Endothelial cell of umbilical vein (primary cell): ENCODE data around the gene PARP16. TPM values are rescaled to one million over a fixed set of nuclear protein-coding genes. Genes with fewer than 3 reads are reported as not detected.

ENCODE experiments used
- BruUV-seq: library from RNA; stranded (reverse); fragments of 400-500 nt; replicated peaks from 2 replicates; lab custom pipeline; 2021; lab: Mats Ljungman, UMichigan
- CTCF ChIA-PET: fragments of 300-600, 350-600 bp; sonication (Branson Sonifier 250); formaldehyde crosslinking; loops from one replicate; lab custom pipeline; 2021; ENCODE audit warnings: antibody characterized with exemption, inconsistent platforms; lab: Charles Lee
- POLR2A ChIA-PET: fragments of 300-600, 350-600 bp; sonication (Branson Sonifier 250); formaldehyde crosslinking; loops from one replicate; lab custom pipeline; 2021; ENCODE audit warnings: antibody characterized with exemption, inconsistent platforms; lab: Charles Lee
- DNase-seq: peaks from one replicate; pipeline ENCODE4 v3.0.0-alpha.2; 2011; ENCODE audit warnings: low read depth, low spot score
- FAIRE-seq: peaks from 2 replicates; lab custom pipeline; 2011; peaks lifted over from hg19 to GRCh38; lab: Jason Lieb, UNC
- H2AFZ ChIP-seq: 2 replicates; pipeline ENCODE4 v1.6.0; 2012; ENCODE audit warnings: low read depth, low read length, control low read depth, inconsistent platforms
- H3K27ac ChIP-seq: 2 replicates; pipeline ENCODE4 v1.5.1; 2011; ENCODE audit warnings: low read depth, mild to moderate bottlenecking, control low read depth, low read length, moderate library complexity; ENCODE audit not compliant: insufficient read depth
- H3K27me3 ChIP-seq, 2 experiments: 2 replicates each; pipeline versions ENCODE4 v1.6.0 to v1.6.1; 2011; ENCODE audit warnings: low read length in 2 of 2, mixed read lengths in 1 of 2; ENCODE audit not compliant: control insufficient read depth in 2 of 2, insufficient read depth in 2 of 2
- H3K36me3 ChIP-seq, 2 experiments: 2 replicates in 1 of 2; 3 replicates in 1 of 2; pipeline ENCODE4 v1.5.1; 2011; ENCODE audit warnings: low read length in 2 of 2, mild to moderate bottlenecking in 1 of 2, moderate library complexity in 1 of 2; ENCODE audit not compliant: control insufficient read depth in 2 of 2, insufficient read depth in 2 of 2; ENCODE audit errors: extremely low read depth in 1 of 2
- H3K4me1 ChIP-seq: 3 replicates; pipeline ENCODE4 v1.5.1; 2011; ENCODE audit warnings: mild to moderate bottlenecking, low read length; ENCODE audit not compliant: control insufficient read depth, insufficient read depth; ENCODE audit errors: extremely low read depth
- H3K4me2 ChIP-seq: 2 replicates; pipeline ENCODE4 v1.6.1; 2011; ENCODE audit warnings: low read length, control low read depth, mixed read lengths; ENCODE audit not compliant: insufficient read depth
- H3K4me3 ChIP-seq, 3 experiments: fragments of 200-600 bp in 1 of 3; sonication (generic), shearing (Covaris generic) in 1 of 3; replicated peaks in 1 of 3; 2 replicates each; pipeline ENCODE4 v1.5.1; 2011 to 2016; ENCODE audit warnings: control low read depth in 3 of 3, low read length in 3 of 3, mild to moderate bottlenecking in 2 of 3, inconsistent platforms in 1 of 3, low read depth in 1 of 3, moderate library complexity in 1 of 3; ENCODE audit not compliant: insufficient read depth in 1 of 3
- H3K79me2 ChIP-seq: 2 replicates; pipeline ENCODE4 v1.6.0; 2012; ENCODE audit warnings: low read length, inconsistent platforms; ENCODE audit not compliant: control insufficient read depth, insufficient read depth
- H3K9ac ChIP-seq: replicated peaks from 2 replicates; pipeline ENCODE3; 2011; ENCODE audit warnings: low read length, control low read depth; ENCODE audit not compliant: insufficient read depth; ENCODE audit errors: extremely low read depth
- H3K9me1 ChIP-seq: replicated peaks from 3 replicates; pipeline ENCODE4 v1.6.0; 2011; ENCODE audit warnings: mild to moderate bottlenecking, low read length; ENCODE audit not compliant: control insufficient read depth, insufficient read depth; ENCODE audit errors: extremely low read depth
- H3K9me3 ChIP-seq: replicated peaks from 2 replicates; pipeline ENCODE4 v1.5.1; 2012; ENCODE audit warnings: low read length, inconsistent platforms; ENCODE audit not compliant: control insufficient read depth, insufficient read depth
- H4K20me1 ChIP-seq: replicated peaks from 2 replicates; pipeline ENCODE3; 2011; ENCODE audit warnings: mild to moderate bottlenecking, low read length; ENCODE audit not compliant: control insufficient read depth, insufficient read depth; ENCODE audit errors: extremely low read depth
- EZH2 ChIP-seq: IDR thresholded peaks from 2 replicates; pipeline ENCODE4 v1.6.1; 2012; ENCODE audit warnings: borderline replicate concordance, low read depth, mild to moderate bottlenecking, moderate library complexity, low read length, inconsistent platforms; ENCODE audit not compliant: severe bottlenecking
- MYC ChIP-seq: IDR thresholded peaks from one replicate; pipeline ENCODE4 v1.6.1; 2011; ENCODE audit warnings: mild to moderate bottlenecking, low read depth, low read length
- POLR2A ChIP-seq: IDR thresholded peaks from 2 replicates; pipeline ENCODE4 v1.6.1; 2012; ENCODE audit warnings: low read depth, mild to moderate bottlenecking, control low read depth, low read length
- dilution Hi-C: fragments of 300-500 bp; cut with MboI; formaldehyde crosslinking; loops from one replicate; pipeline ENCODE4 v1.15.0; 2019; ENCODE audit warnings: low sequenced_read_pairs; ENCODE audit not compliant: extremely low pct_ligation_motif_present
- intact Hi-C: fragments of 100-400 bp; cut with micrococcal nuclease; formaldehyde crosslinking; loops from one replicate; pipeline ENCODE4 v1.10.0; 2022
- polyA plus RNA-seq, 4 experiments: library from polyadenylated mRNA; depleted of rRNA in 3 of 4; stranded (reverse) in 3 of 4; unstranded in 1 of 4; fragments of >200 nt; gene quantifications; 2 replicates each; pipeline versions ENCODE4 v1.2.1 to v1.2.3, GENCODE V29; 2011 to 2012; ENCODE audit warnings: missing spikeins in 1 of 4
- total RNA-seq: library from RNA; stranded (reverse); gene quantifications from 2 replicates; pipeline ENCODE4 v1.2.3, GENCODE V29; 2021
- TF ChIP-seq, protein P1 (sequence below), 2 donors: IDR thresholded peaks; 1 replicate in 1 of 2; 2 replicates in 1 of 2; pipeline ENCODE4 v1.5.1; 2011; ENCODE audit warnings: low read length in 2 of 2, mild to moderate bottlenecking in 2 of 2, moderate library complexity in 2 of 2, control low read depth in 1 of 2, inconsistent platforms in 1 of 2, low read depth in 1 of 2; ENCODE audit not compliant: insufficient read depth in 1 of 2; ENCODE audit errors: extremely low read depth in 1 of 2

Gene PARP16
- total and polyA plus RNA-seq, 2 donors (not counting 3 experiments of a cell fraction or from before 2014, with no cell fraction given), result 3.9 to 6.3 TPM

GRCh38 chr15:65213241-65213640 is 73.4 kb downstream of the PARP16 start:
- no peaks in the 10 kb centered on the region for H3K79me2 ChIP-seq
- H3K4me3 ChIP-seq, result no peak overlapping the region
- H3K4me1 ChIP-seq, result no peaks in the 10 kb centered on the region
- no peak overlapping the region for H2AFZ ChIP-seq
- DNase-seq, result no peak
- no peaks in the 10 kb centered on the region for H3K36me3 ChIP-seq
- H4K20me1 ChIP-seq, result no peaks in the 10 kb centered on the region
- H3K27ac ChIP-seq, result no peak overlapping the region
- CTCF ChIA-PET, result no interaction called here
- H3K9me1 ChIP-seq, result no peaks in the 10 kb centered on the region
- no peak for FAIRE-seq
- dilution Hi-C loops (no loop called here), intact Hi-C loops (no loop called here)
- H3K27me3 ChIP-seq, result peaks cover 0 to 7% of the 10 kb centered on the region in 2 experiments
- no peaks in the 10 kb centered on the region for H3K9me3 ChIP-seq
- no peak for TF ChIP-seq EZH2
- no peak for TF ChIP-seq POLR2A
- H3K9ac ChIP-seq, result no peak overlapping the region
- POLR2A ChIA-PET, result no interaction called here
- BruUV-seq, result no TSS peak
- no peak overlapping the region for H3K4me2 ChIP-seq

DNA sequence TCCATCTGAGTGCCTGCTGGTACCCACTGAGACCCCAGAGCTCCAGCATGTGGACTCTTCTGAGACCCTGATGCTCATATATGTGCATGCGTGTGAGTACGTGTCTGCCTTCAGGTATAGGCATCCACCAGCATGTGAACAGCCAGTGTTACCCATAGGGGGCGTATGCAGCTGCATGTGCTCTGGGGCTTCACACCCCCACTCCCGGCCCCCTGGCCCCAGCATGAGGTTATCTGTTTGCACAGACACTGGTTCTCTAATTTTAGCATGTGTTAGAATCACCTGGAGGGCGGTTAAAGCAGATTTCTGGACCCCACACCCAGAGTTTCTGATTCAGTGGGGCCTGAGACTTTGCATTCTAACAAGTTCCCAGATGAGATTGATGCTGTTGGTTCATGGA is 74.6 kb downstream of the PARP16 start:
- Histone ChIP-seq H3K9ac (no peak overlapping the region), H3K27me3 (peaks cover 0 to 8% of the 10 kb centered on the region in 2 experiments), H3K4me1 (no peaks in the 10 kb centered on the region), H3K4me3 (no peak overlapping the region), H3K27ac (no peak overlapping the region), H3K79me2 (no peaks in the 10 kb centered on the region), H3K9me3 (no peaks in the 10 kb centered on the region), H4K20me1 (no peaks in the 10 kb centered on the region), H3K4me2 (no peak overlapping the region), H2AFZ (no peak overlapping the region), H3K36me3 (no peaks in the 10 kb centered on the region), H3K9me1 (no peaks in the 10 kb centered on the region)
- no peak for FAIRE-seq
- POLR2A ChIA-PET, result no interaction called here
- TF ChIP-seq, protein P1, sequence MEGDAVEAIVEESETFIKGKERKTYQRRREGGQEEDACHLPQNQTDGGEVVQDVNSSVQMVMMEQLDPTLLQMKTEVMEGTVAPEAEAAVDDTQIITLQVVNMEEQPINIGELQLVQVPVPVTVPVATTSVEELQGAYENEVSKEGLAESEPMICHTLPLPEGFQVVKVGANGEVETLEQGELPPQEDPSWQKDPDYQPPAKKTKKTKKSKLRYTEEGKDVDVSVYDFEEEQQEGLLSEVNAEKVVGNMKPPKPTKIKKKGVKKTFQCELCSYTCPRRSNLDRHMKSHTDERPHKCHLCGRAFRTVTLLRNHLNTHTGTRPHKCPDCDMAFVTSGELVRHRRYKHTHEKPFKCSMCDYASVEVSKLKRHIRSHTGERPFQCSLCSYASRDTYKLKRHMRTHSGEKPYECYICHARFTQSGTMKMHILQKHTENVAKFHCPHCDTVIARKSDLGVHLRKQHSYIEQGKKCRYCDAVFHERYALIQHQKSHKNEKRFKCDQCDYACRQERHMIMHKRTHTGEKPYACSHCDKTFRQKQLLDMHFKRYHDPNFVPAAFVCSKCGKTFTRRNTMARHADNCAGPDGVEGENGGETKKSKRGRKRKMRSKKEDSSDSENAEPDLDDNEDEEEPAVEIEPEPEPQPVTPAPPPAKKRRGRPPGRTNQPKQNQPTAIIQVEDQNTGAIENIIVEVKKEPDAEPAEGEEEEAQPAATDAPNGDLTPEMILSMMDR (IDR thresholded peaks at IDR 0.05; ENCODE audit: extremely low read depth in 1 of 2, insufficient read depth in 1 of 2, low read depth in 1 of 2, low read length in 2 of 2), result peak; percentile 50 to 52
- TF ChIP-seq MYC, result no peak
- intact Hi-C loops, result no loop called here
- CTCF ChIA-PET, result interaction anchor here (0.7 to 1.9 kb wide), 4 partner anchors 9 to 18 kb away, joined by 3 to 10 read pairs (median 5); no protein-coding TSS in a partner anchor
- DNase-seq, result no peak
- BruUV-seq, result no TSS peak
- dilution Hi-C loops, result no loop called here
